H1 (cell line): Measurements from ENCODE around the gene FGB. TPM values are rescaled to one million over a fixed set of nuclear protein-coding genes. Genes with fewer than 3 reads are reported as not detected.

ENCODE experiments used
- polyA plus RNA-seq, 7 experiments: library from polyadenylated mRNA; depleted of rRNA in 3 of 7; stranded (reverse) in 5 of 7; unstranded in 2 of 7; fragments of >200 nt in 5 of 7; fragments of 200-250 nt in 2 of 7; gene quantifications; 1 replicate in 5 of 7; 2 replicates in 1 of 7; 4 replicates in 1 of 7; pipeline versions ENCODE4 v1.2.1 to v1.2.3, GENCODE V29; 2011 to 2013; ENCODE audit warnings: missing spikeins in 2 of 7, mixed read lengths in 2 of 7
- total RNA-seq: library from RNA; stranded (reverse); fragmentation: NEBNext Ultra II Directional; extraction: Animal tissue kit (Norgen Biotek cat#: 25700); gene quantifications from 2 replicates; pipeline ENCODE4 v1.2.1, GENCODE V29; 2021
- TF ChIP-seq, protein P1 (sequence below): IDR thresholded peaks from 2 replicates; pipeline ENCODE4 v1.6.1; 2012; ENCODE audit warnings: low read length, inconsistent platforms

The FGB gene
- total and polyA plus RNA-seq, 2 of the 8 experiments (the other 6 are each of a cell fraction or from before 2014, with no cell fraction given): not detected

DNA sequence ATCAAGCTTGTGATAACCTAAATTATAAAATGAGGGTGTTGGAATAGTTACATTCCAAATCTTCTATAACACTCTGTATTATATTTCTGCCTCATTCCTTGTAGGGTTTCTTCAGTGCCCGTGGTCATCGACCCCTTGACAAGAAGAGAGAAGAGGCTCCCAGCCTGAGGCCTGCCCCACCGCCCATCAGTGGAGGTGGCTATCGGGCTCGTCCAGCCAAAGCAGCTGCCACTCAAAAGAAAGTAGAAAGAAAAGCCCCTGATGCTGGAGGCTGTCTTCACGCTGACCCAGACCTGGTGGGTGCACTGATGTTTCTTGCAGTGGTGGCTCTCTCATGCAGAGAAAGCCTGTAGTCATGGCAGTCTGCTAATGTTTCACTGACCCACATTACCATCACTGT lies 2.9 kb downstream of the FGB start (continued):
- TF ChIP-seq, protein P1, sequence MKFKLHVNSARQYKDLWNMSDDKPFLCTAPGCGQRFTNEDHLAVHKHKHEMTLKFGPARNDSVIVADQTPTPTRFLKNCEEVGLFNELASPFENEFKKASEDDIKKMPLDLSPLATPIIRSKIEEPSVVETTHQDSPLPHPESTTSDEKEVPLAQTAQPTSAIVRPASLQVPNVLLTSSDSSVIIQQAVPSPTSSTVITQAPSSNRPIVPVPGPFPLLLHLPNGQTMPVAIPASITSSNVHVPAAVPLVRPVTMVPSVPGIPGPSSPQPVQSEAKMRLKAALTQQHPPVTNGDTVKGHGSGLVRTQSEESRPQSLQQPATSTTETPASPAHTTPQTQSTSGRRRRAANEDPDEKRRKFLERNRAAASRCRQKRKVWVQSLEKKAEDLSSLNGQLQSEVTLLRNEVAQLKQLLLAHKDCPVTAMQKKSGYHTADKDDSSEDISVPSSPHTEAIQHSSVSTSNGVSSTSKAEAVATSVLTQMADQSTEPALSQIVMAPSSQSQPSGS: no peak
